Stimulated activated CD4-positive, alpha-beta T cell treated with anti-CD3 and anti-CD28 coated beads, Interleukin-12 subunit alpha, Interleukin-12 subunit beta, amount 100 ng/mL, for 4 hours (primary cell): ENCODE data around the gene LRRC74B.

Source experiments
- DNase-seq: peaks from one replicate; pipeline ENCODE4 v3.0.0-alpha.2; 2020

LRRC74B gene

GRCh38 chr22:21014726-21015465, 30.9 kb upstream of the LRRC74B start, which contains the start of gene P2RX6:
Gene P2RX6 (plus strand): TSS chr22:21015165. CDS start chr22:21015175, 10 bp downstream.
- no peak for DNase-seq

GRCh38 chr22:21015466-21016006, 30.2 kb upstream of the LRRC74B start:
- no peak for DNase-seq

GRCh38 chr22:21016644-21017420, 28.9 kb upstream of the LRRC74B start:
- DNase-seq, result no peak

- DNase-seq, result no peak
Measured at GRCh38 chr22:21018314-21018713, 27.4 kb upstream of the LRRC74B start.

GRCh38 chr22:21020802-21021429, 24.8 kb upstream of the LRRC74B start:
- DNase-seq, result no peak

- DNase-seq, result no peak
Measured at GRCh38 chr22:21022507-21022906, 23.2 kb upstream of the LRRC74B start.

GRCh38 chr22:21022955-21023614, 22.7 kb upstream of the LRRC74B start:
- no peak for DNase-seq

- no peak for DNase-seq
Measured at GRCh38 chr22:21025266-21025665, 20.5 kb upstream of the LRRC74B start.

GRCh38 chr22:21025763-21026755, 19.7 kb upstream of the LRRC74B start:
- DNase-seq, result no peak

GRCh38 chr22:21026783-21027692, 18.7 kb upstream of the LRRC74B start:
- DNase-seq, result no peak

GRCh38 chr22:21028277-21029251, 17.2 kb upstream of the LRRC74B start:
- no peak for DNase-seq

- DNase-seq, result no peak
Measured at GRCh38 chr22:21029486-21030025, 16.2 kb upstream of the LRRC74B start.

GRCh38 chr22:21030032-21030431, 15.7 kb upstream of the LRRC74B start:
- no peak for DNase-seq

GRCh38 chr22:21030621-21031544, 14.9 kb upstream of the LRRC74B start:
- no peak for DNase-seq

- DNase-seq, result no peak
Measured at GRCh38 chr22:21031545-21032036, 14.2 kb upstream of the LRRC74B start.

- no peak for DNase-seq
Measured at GRCh38 chr22:21032037-21032867, 13.5 kb upstream of the LRRC74B start, which contains the start of gene SLC7A4. Gene SLC7A4 (minus strand): TSS chr22:21032561. CDS start chr22:21031812, 749 bp downstream.
